Colonic mucosa (tissue), 4 donors: Measurements from ENCODE around the gene TMCC1. TPM values are rescaled to one million over a fixed set of nuclear protein-coding genes. Genes with fewer than 3 reads are reported as not detected.
A peak's percentile ranks its signal among the peaks of the same experiment; 100 is the strongest.
"Not testable (repeated sequence)": the region's sequence is repeated elsewhere in the genome, so short reads cannot be mapped to it uniquely, and the experiment has no call there.

Source experiments
- DNase-seq: peaks from one replicate; pipeline ENCODE4 v3.0.0-alpha.2; 2020
- H3K27ac ChIP-seq: fragments of 200-600 bp; one replicate; pipeline ENCODE4 v1.8.0; 2021
- H3K27me3 ChIP-seq: fragments of 200-600 bp; one replicate; pipeline ENCODE4 v1.8.0; 2021
- H3K36me3 ChIP-seq: fragments of 200-600 bp; one replicate; pipeline ENCODE4 v1.8.0; 2021
- H3K4me1 ChIP-seq: fragments of 200-600 bp; one replicate; pipeline ENCODE4 v1.8.0; 2021; ENCODE audit warnings: mild to moderate bottlenecking
- H3K4me3 ChIP-seq: fragments of 200-600 bp; one replicate; pipeline ENCODE4 v1.8.0; 2021
- H3K9ac ChIP-seq, 2 donors: one replicate each; pipeline ENCODE4 v1.7.0; 2013; ENCODE audit warnings: control low read depth in 2 of 2, low read depth in 2 of 2, low read length in 2 of 2
- H3K9me3 ChIP-seq: fragments of 200-600 bp; one replicate; pipeline ENCODE4 v1.8.0; 2021
- intact Hi-C: fragments of 100-400 bp; cut with DNase I; formaldehyde crosslinking; loops from one replicate; pipeline ENCODE4 v1.14.1; 2022
- total RNA-seq, 2 donors: library from RNA; stranded (reverse); fragmentation: NEBNext Ultra II Directional in 1 of 2; extraction: Animal tissue kit (Norgen Biotek cat#: 25700) in 1 of 2; gene quantifications; one replicate each; pipeline ENCODE4 v1.2.1, GENCODE V29; 2021
- TF ChIP-seq, protein P1 (sequence below): fragments of 200-600 bp; IDR thresholded peaks from one replicate; pipeline ENCODE4 v1.8.0; 2022; ENCODE audit warnings: antibody characterized with exemption, mild to moderate bottlenecking
- donor health status: healthy.
- donor health status: DM: no; HTN: no; CAD: no.
- donor health status: DM: no; HTN: no; CAD: no.

Gene TMCC1
- total RNA-seq, 2 donors from 2014 or later = 23.2 to 32.8 TPM

DNA sequence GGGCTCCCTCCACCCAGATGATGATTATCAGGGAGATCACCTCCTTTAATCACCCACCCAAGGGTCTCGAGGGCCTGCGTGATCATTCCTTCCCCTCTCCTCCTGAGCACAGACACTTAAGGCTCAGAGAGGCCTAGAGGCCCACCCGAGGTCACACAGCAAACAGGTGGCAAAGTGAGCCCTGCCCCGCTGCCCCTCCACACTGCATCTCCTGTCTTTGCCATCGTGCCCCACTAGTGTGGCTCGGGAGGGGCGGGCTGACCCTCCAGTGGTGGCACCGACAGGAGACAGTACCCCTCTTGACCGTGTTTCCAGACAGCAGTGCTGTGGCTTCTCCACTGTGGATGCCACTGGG lies 282.1 kb downstream of the TMCC1 start:
- Histone ChIP-seq H3K27ac (no peak overlapping the region), H3K4me1 (no peaks in the 10 kb centered on the region), H3K9me3 (no peaks in the 10 kb centered on the region), H3K9ac (peak overlapping the region in 1 of 2 donors; percentile 47), H3K36me3 (no peaks in the 10 kb centered on the region), H3K4me3 (no peak overlapping the region), H3K27me3 (no peaks in the 10 kb centered on the region)
- intact Hi-C loops = no loop called here
- DNase-seq = no peak
- TF ChIP-seq, protein P1, sequence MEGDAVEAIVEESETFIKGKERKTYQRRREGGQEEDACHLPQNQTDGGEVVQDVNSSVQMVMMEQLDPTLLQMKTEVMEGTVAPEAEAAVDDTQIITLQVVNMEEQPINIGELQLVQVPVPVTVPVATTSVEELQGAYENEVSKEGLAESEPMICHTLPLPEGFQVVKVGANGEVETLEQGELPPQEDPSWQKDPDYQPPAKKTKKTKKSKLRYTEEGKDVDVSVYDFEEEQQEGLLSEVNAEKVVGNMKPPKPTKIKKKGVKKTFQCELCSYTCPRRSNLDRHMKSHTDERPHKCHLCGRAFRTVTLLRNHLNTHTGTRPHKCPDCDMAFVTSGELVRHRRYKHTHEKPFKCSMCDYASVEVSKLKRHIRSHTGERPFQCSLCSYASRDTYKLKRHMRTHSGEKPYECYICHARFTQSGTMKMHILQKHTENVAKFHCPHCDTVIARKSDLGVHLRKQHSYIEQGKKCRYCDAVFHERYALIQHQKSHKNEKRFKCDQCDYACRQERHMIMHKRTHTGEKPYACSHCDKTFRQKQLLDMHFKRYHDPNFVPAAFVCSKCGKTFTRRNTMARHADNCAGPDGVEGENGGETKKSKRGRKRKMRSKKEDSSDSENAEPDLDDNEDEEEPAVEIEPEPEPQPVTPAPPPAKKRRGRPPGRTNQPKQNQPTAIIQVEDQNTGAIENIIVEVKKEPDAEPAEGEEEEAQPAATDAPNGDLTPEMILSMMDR = no peak

DNA sequence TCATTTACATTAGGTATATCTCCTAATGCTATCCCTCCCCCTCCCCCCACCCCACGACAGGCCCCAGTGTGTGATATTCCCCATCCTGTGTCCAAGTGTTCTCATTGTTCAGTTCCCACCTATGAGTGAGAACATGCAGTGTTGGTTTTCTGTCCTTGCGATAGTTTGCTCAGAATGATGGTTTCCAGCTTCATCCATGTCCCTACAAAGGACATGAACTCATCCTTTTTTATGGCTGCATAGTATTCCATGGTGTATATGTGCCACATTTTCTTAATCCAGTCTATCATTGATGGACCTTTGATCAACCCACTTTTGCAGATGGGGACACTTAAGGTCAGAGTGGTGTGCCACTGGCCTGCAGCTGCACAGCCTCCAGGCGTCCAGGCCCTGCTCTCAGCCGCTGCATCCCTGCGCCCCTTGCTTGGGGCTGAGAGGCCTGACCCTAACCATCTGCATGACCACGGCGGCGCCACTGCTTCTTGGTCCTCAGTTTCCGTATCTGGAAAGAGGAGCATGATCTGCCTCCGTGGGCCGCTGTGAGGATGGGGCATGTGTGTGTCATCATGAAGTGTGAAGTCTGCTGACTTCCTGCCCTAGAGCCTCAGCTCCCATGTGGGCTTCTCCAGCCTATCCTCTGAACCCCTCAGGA lies 282.6 kb downstream of the TMCC1 start:
- intact Hi-C loops, H3K27me3 ChIP-seq, H3K9ac ChIP-seq, H3K4me3 ChIP-seq, H3K9me3 ChIP-seq, DNase-seq, H3K27ac ChIP-seq, H3K36me3 ChIP-seq, H3K4me1 ChIP-seq: not testable (repeated sequence)

DNA sequence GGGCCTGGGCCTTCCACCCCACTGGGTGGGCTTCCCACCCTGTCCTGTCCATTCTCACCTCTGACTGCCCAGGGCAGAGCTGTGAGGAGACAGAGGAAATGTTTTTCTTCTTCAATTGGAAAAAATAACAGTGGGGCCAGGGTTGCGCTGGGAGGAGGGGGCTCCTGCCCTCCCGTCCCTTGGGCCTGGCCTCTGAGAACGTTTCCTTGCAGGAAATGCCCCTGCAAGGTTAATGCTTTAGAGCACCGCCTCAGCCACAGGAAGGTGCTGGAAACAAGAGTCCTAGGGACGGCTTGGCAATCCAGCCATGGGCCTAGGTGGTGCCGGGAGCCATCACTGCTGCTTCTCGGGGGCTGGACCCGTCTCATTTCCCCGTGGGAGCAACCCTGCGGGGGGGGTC lies 283.2 kb downstream of the TMCC1 start:
- Histone ChIP-seq H3K27ac (no peak overlapping the region), H3K4me1 (no peaks in the 10 kb centered on the region), H3K36me3 (no peaks in the 10 kb centered on the region), H3K9ac (no peak overlapping the region), H3K27me3 (peaks cover 9% of the 10 kb centered on the region), H3K9me3 (no peaks in the 10 kb centered on the region), H3K4me3 (no peak overlapping the region)
- TF ChIP-seq, protein P1 = no peak
- no peak for DNase-seq
- intact Hi-C loops = no loop called here

DNA sequence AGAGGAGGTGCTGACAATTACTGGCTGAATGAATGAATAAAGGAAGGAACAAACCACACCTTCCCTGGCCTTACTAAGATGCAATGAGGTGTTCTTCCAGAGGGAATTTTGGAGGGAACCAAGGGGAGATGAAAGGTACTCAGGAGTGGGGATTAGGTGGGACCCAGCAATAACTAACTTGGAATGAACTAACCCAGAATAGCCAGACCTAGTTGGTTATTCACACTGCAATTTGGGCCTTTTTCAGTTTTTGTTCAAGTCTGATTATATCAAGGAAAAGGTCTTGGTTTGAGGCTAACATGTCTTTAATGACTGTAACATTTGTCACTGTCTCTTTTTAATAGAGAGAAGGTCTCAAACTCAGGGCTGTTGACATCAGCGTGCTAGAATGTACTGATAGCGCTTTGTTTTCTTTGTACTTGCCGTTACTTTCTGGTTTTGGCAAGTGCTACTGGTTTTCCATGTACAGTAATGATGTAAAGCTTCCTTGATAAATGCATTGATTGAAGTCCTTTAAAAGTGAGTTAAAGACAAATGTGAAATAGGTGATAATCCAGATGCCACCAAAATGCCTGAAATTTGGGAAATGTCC lies 283.8 kb downstream of the TMCC1 start:
- peaks cover 15% of the 10 kb centered on the region for H3K27me3 ChIP-seq
- no peaks in the 10 kb centered on the region for H3K36me3 ChIP-seq
- TF ChIP-seq, protein P1 = no peak
- H3K4me3 ChIP-seq = no peak overlapping the region
- no peak for DNase-seq
- intact Hi-C loops = loop anchor here (5.0 kb wide), 1 partner anchor 117 kb away; no protein-coding TSS in a partner anchor
- H3K4me1 ChIP-seq = no peaks in the 10 kb centered on the region
- no peaks in the 10 kb centered on the region for H3K9me3 ChIP-seq
- no peak overlapping the region for H3K27ac ChIP-seq
- no peak overlapping the region for H3K9ac ChIP-seq

DNA sequence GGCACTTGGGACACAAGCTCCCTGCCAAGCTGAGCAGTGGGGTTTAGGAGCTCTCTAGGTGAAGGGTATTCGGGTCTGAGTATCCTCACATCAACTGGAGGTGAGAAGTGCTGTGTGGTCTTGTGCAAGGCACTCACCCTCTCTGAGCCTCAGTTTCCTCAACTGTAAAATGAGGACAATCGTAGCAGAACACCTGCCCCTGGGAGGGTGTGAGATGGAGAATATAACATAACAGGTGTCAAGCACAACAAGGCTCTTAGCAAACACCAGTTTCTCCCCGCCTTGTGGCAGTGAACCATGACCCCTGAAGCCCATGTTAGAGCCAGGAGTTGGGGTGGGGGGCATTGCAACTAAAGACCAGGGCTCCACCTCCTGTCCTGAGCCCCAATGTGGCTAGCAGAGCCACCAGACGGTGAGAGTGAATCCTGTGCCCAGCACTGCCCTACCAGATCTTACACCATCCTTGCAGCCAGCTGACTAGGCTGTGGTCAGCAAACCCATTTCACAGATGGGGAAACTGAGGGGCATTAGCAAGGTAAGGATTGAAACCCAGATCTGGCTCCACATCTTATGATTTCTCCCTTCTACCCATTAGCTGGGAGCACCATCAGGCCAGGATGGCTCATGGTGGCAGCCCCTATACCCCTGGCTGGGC lies 284.4 kb downstream of the TMCC1 start:
- peaks cover 20% of the 10 kb centered on the region for H3K27me3 ChIP-seq
- intact Hi-C loops = loop anchor here (5.0 kb wide), 1 partner anchor 117 kb away; no protein-coding TSS in a partner anchor
- DNase-seq = no peak
- no peaks in the 10 kb centered on the region for H3K4me1 ChIP-seq
- H3K36me3 ChIP-seq = no peaks in the 10 kb centered on the region
- TF ChIP-seq, protein P1 = no peak
- no peak overlapping the region for H3K27ac ChIP-seq
- H3K4me3 ChIP-seq = no peak overlapping the region
- peak overlapping the region in 1 of 2 donors; percentile 61 for H3K9ac ChIP-seq
- no peaks in the 10 kb centered on the region for H3K9me3 ChIP-seq
